LHCN-M2 (cell line): ENCODE data around the gene ATG13. TPM values are rescaled to one million over a fixed set of nuclear protein-coding genes. Genes with fewer than 3 reads are reported as not detected.
"Not testable (repeated sequence)": the region's sequence is repeated elsewhere in the genome, so short reads cannot be mapped to it uniquely, and the experiment has no call there.

Source experiments
- DNase-seq: peaks from one replicate; pipeline ENCODE4 v3.0.0-alpha.2; 2012; ENCODE audit warnings: low read depth
- total RNA-seq: library from RNA; depleted of rRNA; stranded (reverse); fragments of >200 nt; gene quantifications from 2 replicates; pipeline ENCODE4 v1.2.3, GENCODE V29; 2014

ATG13 gene
- total RNA-seq, 1 experiment from 2014 or later = 54.2 TPM

GRCh38 chr11:46694607-46695006 is 77.3 kb downstream of the ATG13 start:
- no peak for DNase-seq

GRCh38 chr11:46695345-46696211 is 78.2 kb downstream of the ATG13 start:
- DNase-seq = no peak

- peak; percentile 35 for DNase-seq
Measured at GRCh38 chr11:46696212-46696558, 78.8 kb downstream of the ATG13 start.

- DNase-seq = no peak
Measured at GRCh38 chr11:46697303-46697702, 80.0 kb downstream of the ATG13 start.

GRCh38 chr11:46697723-46698122 is 80.4 kb downstream of the ATG13 start:
- DNase-seq = no peak

- no peak for DNase-seq
Measured at GRCh38 chr11:46698597-46698996, 81.2 kb downstream of the ATG13 start.

- DNase-seq = peak; percentile 97
Measured at GRCh38 chr11:46700241-46701077, 83.1 kb downstream of the ATG13 start, which contains the start of the genes ARHGAP1 and ZNF408. Gene ARHGAP1 (minus strand): TSS chr11:46700619. CDS start chr11:46696107, 4,512 bp downstream. Gene ZNF408 (plus strand): TSS chr11:46701031. CDS start chr11:46701048, 17 bp downstream.

- no peak for DNase-seq
Measured at GRCh38 chr11:46701078-46701654, 83.8 kb downstream of the ATG13 start.

GRCh38 chr11:46705070-46705688 is 87.8 kb downstream of the ATG13 start:
- no peak for DNase-seq

- no peak for DNase-seq
Measured at GRCh38 chr11:46706886-46707285, 89.5 kb downstream of the ATG13 start.

GRCh38 chr11:46709351-46709750 is 92.0 kb downstream of the ATG13 start:
- not testable (repeated sequence) for DNase-seq

- DNase-seq = peak; percentile 99
Measured at GRCh38 chr11:46710821-46711269, 93.5 kb downstream of the ATG13 start.

GRCh38 chr11:46711303-46711702 is 94.0 kb downstream of the ATG13 start:
- DNase-seq = peak; percentile 82

GRCh38 chr11:46712874-46713576 is 95.7 kb downstream of the ATG13 start:
- no peak for DNase-seq

- DNase-seq = not testable (repeated sequence)
Measured at GRCh38 chr11:46717825-46718154, 100.4 kb downstream of the ATG13 start.

GRCh38 chr11:46718155-46719019 is 101.0 kb downstream of the ATG13 start:
- DNase-seq = no peak

GRCh38 chr11:46719048-46719542 is 101.7 kb downstream of the ATG13 start, which contains the start of gene F2:
Gene F2 (plus strand): TSS chr11:46719213. CDS start chr11:46719236, 23 bp downstream.
- no peak for DNase-seq

GRCh38 chr11:46719543-46720218 is 102.3 kb downstream of the ATG13 start:
- DNase-seq = no peak

GRCh38 chr11:46721286-46721685 is 103.9 kb downstream of the ATG13 start:
- DNase-seq = no peak
